SK-N-SH (cell line): ENCODE results near the gene C1QL4. TPM values are rescaled to one million over a fixed set of nuclear protein-coding genes. Genes with fewer than 3 reads are reported as not detected.

Experiments
- CTCF ChIA-PET: fragments of 300-600, 350-600 bp; formaldehyde crosslinking; extraction: SDS; loops from one replicate; lab custom pipeline; 2021; lab: Yijun Ruan, JAX
- POLR2A ChIA-PET: fragments of 350-600 bp; sonication (Branson Sonifier 250); formaldehyde crosslinking; extraction: SDS; loops from one replicate; lab custom pipeline; 2020; ENCODE audit warnings: antibody characterized with exemption, inconsistent platforms; lab: Yijun Ruan, JAX
- DNase-seq: peaks from one replicate; pipeline ENCODE4 v3.0.0; 2012
- H2AFZ ChIP-seq: fragments of 200-600 bp; sonication (generic); 2 replicates; pipeline ENCODE4 v1.8.1; 2016; ENCODE audit warnings: antibody characterized with exemption, mild to moderate bottlenecking, low read depth
- H3F3A ChIP-seq: fragments of 200-600 bp; sonication (generic); replicated peaks from 2 replicates; pipeline ENCODE3; 2016; ENCODE audit warnings: antibody characterized with exemption, mild to moderate bottlenecking; ENCODE audit not compliant: insufficient read depth
- H3K27ac ChIP-seq, 2 experiments: fragments of 200-500 bp in 1 of 2; fragments of 200-600 bp in 1 of 2; sonication (Bioruptor generic) in 1 of 2; sonication (generic), shearing (Covaris generic) in 1 of 2; 2 replicates each; pipeline versions ENCODE4 v1.5.1 to v1.6.1; 2014 to 2016; ENCODE audit warnings: low read depth in 2 of 2, inconsistent platforms in 1 of 2, low read length in 1 of 2, mild to moderate bottlenecking in 1 of 2, mixed read lengths in 1 of 2
- H3K27me3 ChIP-seq: fragments of 200-600 bp; sonication (generic), shearing (Covaris generic); 2 replicates; pipeline ENCODE4 v1.6.1; 2016; ENCODE audit warnings: mixed run types; ENCODE audit not compliant: insufficient read depth
- H3K36me3 ChIP-seq, 2 experiments: fragments of 200-500 bp in 1 of 2; fragments of 200-600 bp in 1 of 2; sonication (Bioruptor generic) in 1 of 2; sonication (generic) in 1 of 2; replicated peaks in 1 of 2; 2 replicates each; pipeline versions ENCODE3 to v1.5.1; 2014 to 2016; ENCODE audit warnings: low read length in 1 of 2, mild to moderate bottlenecking in 1 of 2; ENCODE audit not compliant: insufficient read depth in 2 of 2, control insufficient read depth in 1 of 2
- H3K4me1 ChIP-seq, 2 experiments: fragments of 200-500 bp in 1 of 2; fragments of 200-600 bp in 1 of 2; sonication (Bioruptor generic) in 1 of 2; sonication (generic), shearing (Covaris generic) in 1 of 2; 2 replicates each; pipeline versions ENCODE4 v1.5.1 to v1.6.1; 2014 to 2016; ENCODE audit warnings: low read depth in 1 of 2, low read length in 1 of 2, mixed run types in 1 of 2; ENCODE audit not compliant: insufficient read depth in 2 of 2, control insufficient read depth in 1 of 2
- H3K4me2 ChIP-seq: fragments of 200-600 bp; sonication (generic), shearing (Covaris generic); 2 replicates; pipeline ENCODE4 v1.6.1; 2017; ENCODE audit warnings: mixed run types
- H3K4me3 ChIP-seq, 2 experiments: fragments of 200-500 bp in 1 of 2; fragments of 200-600 bp in 1 of 2; sonication (Bioruptor generic) in 1 of 2; sonication (generic), shearing (Covaris generic) in 1 of 2; 2 replicates each; pipeline versions ENCODE4 v1.5.1 to v1.8.1; 2014 to 2016; ENCODE audit warnings: low read depth in 2 of 2, inconsistent platforms in 1 of 2, low read length in 1 of 2, mild to moderate bottlenecking in 1 of 2, mixed read lengths in 1 of 2, moderate library complexity in 1 of 2
- H3K79me2 ChIP-seq: fragments of 200-600 bp; sonication (generic); 2 replicates; pipeline ENCODE4 v1.8.1; 2017; ENCODE audit warnings: mild to moderate bottlenecking; ENCODE audit not compliant: insufficient read depth
- H3K9ac ChIP-seq: fragments of 200-600 bp; sonication (generic); 2 replicates; pipeline ENCODE4 v1.6.1; 2017; ENCODE audit warnings: mixed run types
- H3K9me2 ChIP-seq: fragments of 200-600 bp; sonication (generic); 2 replicates; pipeline ENCODE4 v1.6.1; 2017; ENCODE audit warnings: mixed run types
- H3K9me3 ChIP-seq: fragments of 200-600 bp; sonication (generic); 2 replicates; pipeline ENCODE4 v1.6.1; 2017; ENCODE audit warnings: mixed run types, mild to moderate bottlenecking, moderate library complexity
- H4K20me1 ChIP-seq: fragments of 200-600 bp; sonication (generic); 2 replicates; pipeline ENCODE4 v1.6.1; 2017; ENCODE audit warnings: mild to moderate bottlenecking, mixed run types; ENCODE audit not compliant: insufficient read depth
- ELF1 ChIP-seq: IDR thresholded peaks from 2 replicates; pipeline ENCODE4 v1.4.0; 2012
- FOXM1 ChIP-seq: IDR thresholded peaks from 2 replicates; pipeline ENCODE4 v1.4.0; 2012; ENCODE audit warnings: low read depth, mild to moderate bottlenecking
- GATA2 ChIP-seq: sonication (generic); formaldehyde crosslinking; IDR thresholded peaks from 2 replicates; pipeline ENCODE4 v1.5.0; 2020; ENCODE audit warnings: mild to moderate bottlenecking, missing genetic modification reagents
- NRF1 ChIP-seq: IDR thresholded peaks from 2 replicates; pipeline ENCODE4 v1.6.1; 2012; ENCODE audit warnings: low read depth, mild to moderate bottlenecking, low read length
- RAD21 ChIP-seq: IDR thresholded peaks from 2 replicates; pipeline ENCODE4 v1.6.1; 2012; ENCODE audit warnings: mild to moderate bottlenecking, low read length
- SMC3 ChIP-seq: IDR thresholded peaks from 2 replicates; pipeline ENCODE4 v1.6.1; 2012; ENCODE audit warnings: low read depth, low read length, improper control_type of control experiment
- TEAD4 ChIP-seq: IDR thresholded peaks from 2 replicates; pipeline ENCODE4 v1.4.0; 2012; ENCODE audit warnings: mild to moderate bottlenecking, borderline replicate concordance; ENCODE audit not compliant: insufficient read depth
- WGBS: methylation state at CpG from one replicate; pipeline ENCODE4 v1.1.6; 2017; ENCODE audit warnings: low lambda C conversion rate; 5-methylcytosine and 5-hydroxymethylcytosine counted together
- polyA plus RNA-seq, 3 experiments: library from polyadenylated mRNA; depleted of rRNA; stranded (reverse); fragments of >200 nt; gene quantifications; 2 replicates each; pipeline ENCODE4 v1.2.3, GENCODE V29; 2012
- TF ChIP-seq, protein P1 (sequence below): fragments of 200-600 bp; sonication (generic); IDR thresholded peaks from 2 replicates; pipeline ENCODE4 v1.6.1; 2017; ENCODE audit warnings: antibody characterized with exemption, mild to moderate bottlenecking, moderate library complexity

C1QL4 gene
- polyA plus RNA-seq, 1 of the 3 experiments (the other 2 are of a cell fraction): 14.6 TPM

DNA sequence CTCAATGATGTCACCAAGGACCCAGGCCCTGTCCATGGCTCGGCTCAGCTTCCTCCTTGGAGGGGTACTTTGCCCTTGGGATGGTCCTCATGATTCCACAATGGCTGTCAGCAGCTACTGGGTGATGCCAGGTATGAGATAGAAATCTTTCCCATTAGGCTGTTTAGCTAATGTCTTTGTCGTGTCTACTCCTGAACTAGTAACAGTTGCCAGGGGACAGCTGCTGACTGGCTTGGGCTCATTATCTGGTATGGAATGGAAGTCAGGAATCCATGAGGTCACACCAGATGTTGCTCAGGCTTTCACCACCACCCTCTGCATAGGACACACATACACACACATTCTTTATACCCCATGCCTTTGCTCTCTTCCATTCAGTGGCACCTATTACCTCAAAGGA lies 32.8 kb downstream of the C1QL4 start:
- DNase-seq: peak; percentile 59
- no peak overlapping the region for H2AFZ ChIP-seq
- H4K20me1 ChIP-seq: no peaks in the 10 kb centered on the region
- TF ChIP-seq TEAD4 (no peak), GATA2 (CRISPR knock-in tag) (0 out of 2 replicates have a peak, but pooled peaks have one; percentile 10)
- H3K36me3 ChIP-seq: no peaks in the 10 kb centered on the region
- H3K27ac ChIP-seq: no peak overlapping the region
- ChIA-PET POLR2A (interaction anchor here (1.1 to 1.2 kb wide), 2 partner anchors 10 to 19 kb away, joined by 5 to 7 read pairs; partner anchors contain the start of genes PRPH and TROAP), CTCF (interaction anchor here (0.7 to 29.6 kb wide), 7 partner anchors 10 to 414 kb away, joined by 3 to 658 read pairs (median 9); partner anchors contain the start of genes C1QL4 and PRPH)
- H3K4me3 ChIP-seq: no peak overlapping the region
- peaks cover 0 to 6% of the 10 kb centered on the region in 2 experiments; a peak in 1 of 4 replicates for H3K4me1 ChIP-seq
- no peak overlapping the region for H3K9ac ChIP-seq
- no peaks in the 10 kb centered on the region for H3K9me2 ChIP-seq
- no peaks in the 10 kb centered on the region for H3K79me2 ChIP-seq
- H3K9me3 ChIP-seq: no peaks in the 10 kb centered on the region
- no peak overlapping the region for H3K4me2 ChIP-seq
- no peaks in the 10 kb centered on the region for H3F3A ChIP-seq
- no peaks in the 10 kb centered on the region for H3K27me3 ChIP-seq
- WGBS: 60% methylated on average over 2 of the region's 2 CpGs

DNA sequence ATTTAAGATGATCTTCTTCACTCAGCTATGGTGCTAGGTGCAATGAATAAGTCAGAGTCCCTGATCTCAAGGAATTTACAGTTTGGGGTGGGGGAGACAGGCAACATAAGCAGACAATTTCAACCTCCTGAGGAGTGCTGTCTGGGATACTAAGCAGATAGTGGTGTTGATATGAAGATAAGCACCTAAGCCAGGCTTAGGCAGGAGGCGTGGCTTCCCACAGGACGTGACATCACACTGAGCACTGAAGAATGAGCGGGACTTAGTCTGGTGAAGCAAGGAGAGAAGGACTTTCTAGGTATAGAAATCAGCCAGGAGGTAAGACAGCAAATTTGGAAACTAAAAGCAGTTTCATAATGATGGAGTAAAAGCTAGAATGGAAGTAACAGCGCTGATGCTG lies 35.2 kb downstream of the C1QL4 start:
- POLR2A ChIA-PET: no interaction called here
- no peak overlapping the region for H3K9ac ChIP-seq

DNA sequence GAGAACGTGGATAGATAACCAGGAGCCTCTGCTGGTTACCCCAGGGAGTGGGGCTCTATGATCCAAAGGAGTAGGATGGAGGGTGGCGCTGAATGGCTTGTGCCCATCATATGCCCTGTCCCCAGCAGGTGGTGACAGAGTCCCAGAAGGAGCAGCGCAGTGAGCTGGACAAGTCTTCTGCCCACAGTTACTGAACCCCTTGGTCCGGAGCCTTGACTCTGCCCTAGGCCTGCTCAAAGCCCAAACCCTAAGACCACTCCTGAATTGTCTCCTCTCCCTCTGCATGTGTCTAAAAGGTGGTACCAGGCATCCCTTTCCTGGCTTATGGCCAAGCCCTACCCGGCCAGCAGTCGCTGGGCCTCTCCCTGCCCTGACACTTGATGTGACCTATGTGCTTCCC lies 38.8 kb downstream of the C1QL4 start:
- CTCF ChIA-PET: interaction anchor here (1.7 to 29.6 kb wide), 2 partner anchors 10 to 39 kb away, joined by 13 to 658 read pairs; partner anchors contain the start of gene C1QL4
- H3K27me3 ChIP-seq: no peaks in the 10 kb centered on the region
- POLR2A ChIA-PET: no interaction called here

More for the DNA sequence above, 35.2 kb downstream of the C1QL4 start:
- CTCF ChIA-PET: interaction anchor here (1.8 to 29.6 kb wide), 4 partner anchors 7 to 46 kb away, joined by 4 to 658 read pairs (median 21); partner anchors contain the start of genes C1QL4 and PRPH
- no peaks in the 10 kb centered on the region for H3K79me2 ChIP-seq
- TF ChIP-seq RAD21: no peak
- TF ChIP-seq, all 33 proteins: peak for 0
- H3K9me2 ChIP-seq: no peaks in the 10 kb centered on the region
- no peak overlapping the region for H3K27ac ChIP-seq
- H3K36me3 ChIP-seq: no peaks in the 10 kb centered on the region
- no peaks in the 10 kb centered on the region for H3F3A ChIP-seq
- H3K4me3 ChIP-seq: no peak overlapping the region
- no peak overlapping the region for H3K4me2 ChIP-seq
- H4K20me1 ChIP-seq: no peaks in the 10 kb centered on the region
- H2AFZ ChIP-seq: no peak overlapping the region
- no peaks in the 10 kb centered on the region for H3K27me3 ChIP-seq
- 90% methylated on average over 4 of the region's 4 CpGs for WGBS
- H3K9me3 ChIP-seq: no peaks in the 10 kb centered on the region
- DNase-seq: no peak
- peaks cover 0 to 6% of the 10 kb centered on the region in 2 experiments; a peak in 1 of 4 replicates for H3K4me1 ChIP-seq

More for the DNA sequence above, 38.8 kb downstream of the C1QL4 start:
- Histone ChIP-seq H3K27ac (no peak overlapping the region), H3K4me3 (peak overlapping the region in 1 of 2 experiments; percentile 12; a peak in 1 of 4 replicates), H3K36me3 (no peaks in the 10 kb centered on the region), H4K20me1 (no peaks in the 10 kb centered on the region), H2AFZ (no peak overlapping the region), H3F3A (no peaks in the 10 kb centered on the region), H3K4me1 (peaks cover 4 to 22% of the 10 kb centered on the region in 2 experiments; a peak in 3 of 4 replicates), H3K4me2 (no peak overlapping the region), H3K9me2 (no peaks in the 10 kb centered on the region), H3K79me2 (no peaks in the 10 kb centered on the region), H3K9ac (no peak overlapping the region), H3K9me3 (no peaks in the 10 kb centered on the region)
- TF ChIP-seq SMC3 (0 out of 2 replicates have a peak, but pooled peaks have one; percentile 10), FOXM1 (no peak), RAD21 (peak; percentile 42), ELF1 (no peak), NRF1 (no peak)
- TF ChIP-seq, protein P1, sequence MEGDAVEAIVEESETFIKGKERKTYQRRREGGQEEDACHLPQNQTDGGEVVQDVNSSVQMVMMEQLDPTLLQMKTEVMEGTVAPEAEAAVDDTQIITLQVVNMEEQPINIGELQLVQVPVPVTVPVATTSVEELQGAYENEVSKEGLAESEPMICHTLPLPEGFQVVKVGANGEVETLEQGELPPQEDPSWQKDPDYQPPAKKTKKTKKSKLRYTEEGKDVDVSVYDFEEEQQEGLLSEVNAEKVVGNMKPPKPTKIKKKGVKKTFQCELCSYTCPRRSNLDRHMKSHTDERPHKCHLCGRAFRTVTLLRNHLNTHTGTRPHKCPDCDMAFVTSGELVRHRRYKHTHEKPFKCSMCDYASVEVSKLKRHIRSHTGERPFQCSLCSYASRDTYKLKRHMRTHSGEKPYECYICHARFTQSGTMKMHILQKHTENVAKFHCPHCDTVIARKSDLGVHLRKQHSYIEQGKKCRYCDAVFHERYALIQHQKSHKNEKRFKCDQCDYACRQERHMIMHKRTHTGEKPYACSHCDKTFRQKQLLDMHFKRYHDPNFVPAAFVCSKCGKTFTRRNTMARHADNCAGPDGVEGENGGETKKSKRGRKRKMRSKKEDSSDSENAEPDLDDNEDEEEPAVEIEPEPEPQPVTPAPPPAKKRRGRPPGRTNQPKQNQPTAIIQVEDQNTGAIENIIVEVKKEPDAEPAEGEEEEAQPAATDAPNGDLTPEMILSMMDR: 0 out of 2 replicates have a peak, but pooled peaks have one; percentile 25
- 85% methylated on average over 6 of the region's 6 CpGs for WGBS
- DNase-seq: peak; percentile 55
